Endometrium (tissue), 2 donors: Measurements from ENCODE around the gene GPSM3.
"Not testable (repeated sequence)": the region's sequence is repeated elsewhere in the genome, so short reads cannot be mapped to it uniquely, and the experiment has no call there.

ENCODE experiments used
- FAIRE-seq: peaks from 2 replicates; lab custom pipeline; 2012; peaks lifted over from hg19 to GRCh38; lab: Jason Lieb, UNC
- donor health status: control.
- donor health status: control.

The GPSM3 gene

DNA sequence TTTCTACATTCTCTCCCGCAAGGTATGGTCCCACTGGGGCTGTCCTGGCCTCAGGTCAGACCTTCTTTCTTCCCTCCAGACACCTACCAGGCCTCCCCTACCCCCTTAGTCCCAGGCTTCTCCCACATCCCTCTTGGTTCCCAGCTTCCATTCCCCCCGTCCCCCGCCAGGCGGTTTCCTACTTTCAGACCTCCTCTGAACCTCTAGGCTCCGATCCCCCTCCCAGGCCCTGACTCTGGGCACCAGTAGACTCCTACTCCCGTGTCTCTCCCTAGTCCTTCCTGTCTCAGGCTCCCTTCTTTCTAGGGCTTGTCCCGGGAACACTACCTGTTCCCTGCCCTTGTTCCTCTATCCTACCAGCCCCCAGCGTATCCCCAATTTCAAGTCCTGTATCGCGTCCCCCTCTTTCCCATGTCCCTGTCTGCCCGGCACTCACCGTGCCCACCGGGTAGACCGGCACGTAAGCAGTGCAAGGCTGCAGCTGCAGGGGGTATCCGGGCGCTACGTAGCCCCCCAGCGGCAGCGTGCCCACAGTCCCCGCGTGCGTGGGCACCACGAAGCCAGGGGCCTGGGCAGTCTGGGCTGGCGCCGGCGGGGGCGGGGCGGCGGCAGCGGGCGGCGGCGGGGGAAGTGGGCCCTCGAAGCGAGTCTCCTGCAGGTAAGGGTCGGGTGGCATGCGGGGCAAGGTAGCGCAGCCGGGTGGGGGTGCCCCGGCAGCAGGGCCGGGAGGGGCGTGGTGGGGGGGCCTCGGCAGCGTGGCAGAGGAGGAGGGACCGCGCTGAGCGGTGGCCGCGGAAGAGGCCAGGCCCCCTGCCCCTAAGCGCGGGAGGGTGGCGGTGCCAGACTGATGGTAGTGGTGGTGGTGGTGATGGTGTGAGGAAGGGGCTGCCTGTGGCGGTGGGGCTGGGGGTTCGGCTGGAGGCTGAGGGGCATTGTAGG lies 42.2 kb downstream of the GPSM3 start:
- no peak for FAIRE-seq

- FAIRE-seq = no peak
These were observed 43.2 kb downstream of the GPSM3 start for GRCh38 chr6:32149092-32149755.

DNA sequence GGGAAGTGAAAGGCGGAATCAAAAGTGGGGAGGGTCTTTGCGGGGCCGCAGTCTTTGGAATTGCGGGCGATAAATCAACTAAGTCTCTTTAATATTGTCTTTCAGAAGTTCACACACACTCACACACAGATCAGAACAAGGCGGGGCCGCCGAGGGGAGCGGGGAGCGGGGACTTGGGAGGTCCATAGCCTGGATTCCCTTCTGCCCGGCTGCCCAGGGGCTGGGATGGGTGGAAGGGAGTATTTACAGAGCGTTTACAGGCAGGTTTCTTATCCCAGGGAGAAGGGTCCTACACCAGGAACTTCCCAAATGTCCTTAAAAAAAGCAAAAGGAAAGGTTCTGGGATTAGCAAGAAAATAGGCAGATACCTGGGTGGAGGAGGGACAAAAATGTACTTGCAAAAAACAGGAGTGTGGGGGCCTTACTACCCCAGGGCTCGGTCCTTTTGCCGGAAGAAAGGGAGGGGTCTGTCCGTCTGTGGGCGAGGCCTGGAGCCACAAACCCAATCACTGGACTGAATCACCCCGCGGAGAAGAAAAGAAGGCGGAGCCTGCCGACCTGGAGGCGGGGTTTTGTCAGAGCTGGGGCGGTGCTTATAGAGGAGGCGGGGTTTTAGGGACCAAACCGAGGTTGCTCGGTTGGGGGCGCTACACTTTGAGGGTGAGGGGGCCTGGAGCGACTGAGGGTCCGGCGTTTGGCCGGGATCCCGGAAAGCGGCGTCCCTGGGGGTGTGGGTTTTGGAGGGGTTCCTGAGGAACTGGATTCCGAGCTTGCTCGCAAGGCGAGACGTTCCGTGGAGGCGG lies 44.0 kb downstream of the GPSM3 start:
- no peak for FAIRE-seq

- no peak for FAIRE-seq
These were observed 44.9 kb downstream of the GPSM3 start for GRCh38 chr6:32147401-32148132.

GRCh38 chr6:32146687-32147086 lies 45.8 kb downstream of the GPSM3 start:
- no peak for FAIRE-seq

- no peak for FAIRE-seq
These were observed 46.2 kb downstream of the GPSM3 start for GRCh38 chr6:32146287-32146686.

DNA sequence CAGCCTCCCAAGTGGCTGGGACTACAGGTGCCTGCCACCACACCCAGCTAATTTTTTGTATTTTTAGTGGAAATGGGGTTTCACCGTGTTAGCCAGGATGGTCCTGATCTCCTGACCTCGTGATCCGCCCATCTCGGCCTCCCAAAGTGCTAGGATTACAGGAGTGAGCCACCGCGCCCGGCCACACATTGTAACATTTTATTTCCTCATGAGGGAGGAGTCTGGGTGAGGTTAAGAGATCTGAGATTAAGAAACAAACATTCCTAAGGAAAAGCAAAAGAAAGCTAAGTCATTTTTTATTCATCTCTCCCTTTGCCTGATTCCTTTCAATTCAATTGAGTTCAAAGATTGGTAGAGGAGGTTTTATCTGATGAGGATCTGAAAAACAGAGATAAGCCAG lies 48.2 kb downstream of the GPSM3 start:
- FAIRE-seq = not testable (repeated sequence)
